Measurements from ENCODE around the gene CEP164.

DNA sequence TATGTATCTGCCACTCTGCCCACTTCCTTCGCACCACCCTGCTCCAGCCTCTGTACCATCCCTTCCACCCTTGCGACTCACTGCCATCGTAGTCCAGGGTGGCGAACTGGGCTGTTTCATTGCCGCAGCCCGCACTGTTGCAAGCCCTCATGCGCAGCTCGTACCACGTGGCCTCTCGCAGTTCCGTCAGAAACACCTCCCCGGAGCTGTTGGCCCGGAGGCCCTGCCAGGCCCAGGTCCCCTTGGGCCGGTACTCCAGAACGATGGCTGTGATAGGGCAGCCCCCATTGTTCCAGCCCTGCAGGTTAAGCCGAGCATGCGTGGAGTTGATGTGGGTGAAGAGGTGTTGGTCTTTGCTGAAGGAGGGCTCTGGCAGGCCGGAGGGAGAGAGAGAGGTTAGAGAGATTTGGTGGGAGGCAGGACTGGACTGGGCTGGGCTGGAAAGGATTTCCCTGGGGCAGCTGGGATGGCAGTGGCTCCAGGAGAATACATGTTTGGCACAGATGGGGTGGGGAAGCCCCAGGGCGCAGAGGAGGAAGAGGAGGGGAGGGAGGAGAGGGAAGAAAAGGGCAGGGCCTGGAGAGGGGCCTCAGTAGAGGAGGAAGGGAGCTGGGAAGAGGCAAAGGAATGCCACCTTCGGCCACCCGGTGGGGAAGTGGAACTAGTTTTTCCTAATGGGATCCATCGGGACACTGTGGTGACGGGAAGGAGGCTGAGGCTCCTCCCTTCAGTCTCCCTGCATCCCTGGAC lies 109.6 kb downstream of the CEP164 start:
- TF ChIP-seq, protein P1, sequence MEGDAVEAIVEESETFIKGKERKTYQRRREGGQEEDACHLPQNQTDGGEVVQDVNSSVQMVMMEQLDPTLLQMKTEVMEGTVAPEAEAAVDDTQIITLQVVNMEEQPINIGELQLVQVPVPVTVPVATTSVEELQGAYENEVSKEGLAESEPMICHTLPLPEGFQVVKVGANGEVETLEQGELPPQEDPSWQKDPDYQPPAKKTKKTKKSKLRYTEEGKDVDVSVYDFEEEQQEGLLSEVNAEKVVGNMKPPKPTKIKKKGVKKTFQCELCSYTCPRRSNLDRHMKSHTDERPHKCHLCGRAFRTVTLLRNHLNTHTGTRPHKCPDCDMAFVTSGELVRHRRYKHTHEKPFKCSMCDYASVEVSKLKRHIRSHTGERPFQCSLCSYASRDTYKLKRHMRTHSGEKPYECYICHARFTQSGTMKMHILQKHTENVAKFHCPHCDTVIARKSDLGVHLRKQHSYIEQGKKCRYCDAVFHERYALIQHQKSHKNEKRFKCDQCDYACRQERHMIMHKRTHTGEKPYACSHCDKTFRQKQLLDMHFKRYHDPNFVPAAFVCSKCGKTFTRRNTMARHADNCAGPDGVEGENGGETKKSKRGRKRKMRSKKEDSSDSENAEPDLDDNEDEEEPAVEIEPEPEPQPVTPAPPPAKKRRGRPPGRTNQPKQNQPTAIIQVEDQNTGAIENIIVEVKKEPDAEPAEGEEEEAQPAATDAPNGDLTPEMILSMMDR (conservative IDR thresholded peaks at IDR 0.05; ENCODE audit: low read depth, low read length): no peak
- TF ChIP-seq EZH2phosphoT487 (IDR thresholded peaks at IDR 0.05; ENCODE audit: borderline replicate concordance, low read length): no peak
- no peak for TF ChIP-seq EZH2 (IDR thresholded peaks at IDR 0.05; ENCODE audit: low read length, unreplicated experiment)

Measured in PC-3 (cell line).